Smooth muscle cell (in vitro differentiated cells): ENCODE measurements around the gene KIF4A. TPM values are rescaled to one million over a fixed set of nuclear protein-coding genes. Genes with fewer than 3 reads are reported as not detected.

Source experiments
- DNase-seq: peaks from one replicate; lab custom pipeline; 2025; ENCODE audit not compliant: unreplicated experiment; lab: John Stamatoyannopoulos, UW
- H2AFZ ChIP-seq: fragments of 200-600 bp; sonication (generic); 2 replicates; pipeline ENCODE4 v1.6.0; 2016; ENCODE audit warnings: antibody characterized with exemption, low read depth, mild to moderate bottlenecking
- H3F3A ChIP-seq: fragments of 200-600 bp; sonication (generic); 2 replicates; pipeline ENCODE4 v1.6.0; 2017; ENCODE audit warnings: antibody characterized with exemption, low read depth
- H3K27ac ChIP-seq: fragments of 200-600 bp; sonication (generic); 2 replicates; pipeline ENCODE4 v1.5.1; 2016; ENCODE audit warnings: low read depth, mild to moderate bottlenecking
- H3K27me3 ChIP-seq: fragments of 200-600 bp; sonication (generic); 2 replicates; pipeline ENCODE4 v1.6.1; 2016; ENCODE audit warnings: low read depth, mild to moderate bottlenecking
- H3K36me3 ChIP-seq: fragments of 200-600 bp; sonication (generic); 2 replicates; pipeline ENCODE4 v1.5.1; 2016; ENCODE audit warnings: low read depth
- H3K4me1 ChIP-seq: fragments of 200-600 bp; sonication (generic); 2 replicates; pipeline ENCODE4 v1.5.1; 2016; ENCODE audit warnings: low read depth
- H3K4me2 ChIP-seq: fragments of 200-600 bp; sonication (generic); 2 replicates; pipeline ENCODE4 v1.6.0; 2016; ENCODE audit warnings: mild to moderate bottlenecking
- H3K4me3 ChIP-seq: fragments of 200-600 bp; sonication (generic); 2 replicates; pipeline ENCODE4 v1.5.1; 2016; ENCODE audit warnings: mild to moderate bottlenecking
- H3K79me2 ChIP-seq: fragments of 200-600 bp; sonication (generic); 2 replicates; pipeline ENCODE4 v1.6.0; 2016; ENCODE audit warnings: low read depth, mild to moderate bottlenecking
- H3K9ac ChIP-seq: fragments of 200-600 bp; sonication (generic); 2 replicates; pipeline ENCODE4 v1.6.0; 2016; ENCODE audit warnings: low read depth
- H3K9me3 ChIP-seq: fragments of 200-600 bp; sonication (generic); replicated peaks from 2 replicates; pipeline ENCODE4 v1.5.1; 2016; ENCODE audit warnings: low read depth
- H4K20me1 ChIP-seq: fragments of 200-600 bp; sonication (generic); 2 replicates; pipeline ENCODE4 v1.6.0; 2016; ENCODE audit warnings: low read depth
- WGBS: methylation state at CpG from one replicate; pipeline ENCODE4 v1.1.7; 2016; ENCODE audit warnings: low lambda C conversion rate; 5-methylcytosine and 5-hydroxymethylcytosine counted together
- polyA plus RNA-seq: library from polyadenylated mRNA; unstranded; fragments of >200 nt; fragmentation: Nextera tagmentation; extraction: Ambion mirVana; gene quantifications from 2 replicates; pipeline ENCODE4 v1.2.1, GENCODE V29; 2016
- total RNA-seq: library from RNA; depleted of rRNA; stranded (reverse); fragments of >200 nt; gene quantifications from 2 replicates; pipeline ENCODE4 v1.2.3, GENCODE V29; 2014
- TF ChIP-seq, protein P1 (sequence below): fragments of 200-600 bp; sonication (generic); IDR thresholded peaks from 2 replicates; pipeline ENCODE4 v1.5.1; 2017; ENCODE audit warnings: borderline replicate concordance, mild to moderate bottlenecking, antibody characterized with exemption; ENCODE audit not compliant: insufficient read depth, poor library complexity, severe bottlenecking

The KIF4A gene
- total and polyA plus RNA-seq, 2 experiments from 2014 or later, result 1.8 to 5.9 TPM

DNA sequence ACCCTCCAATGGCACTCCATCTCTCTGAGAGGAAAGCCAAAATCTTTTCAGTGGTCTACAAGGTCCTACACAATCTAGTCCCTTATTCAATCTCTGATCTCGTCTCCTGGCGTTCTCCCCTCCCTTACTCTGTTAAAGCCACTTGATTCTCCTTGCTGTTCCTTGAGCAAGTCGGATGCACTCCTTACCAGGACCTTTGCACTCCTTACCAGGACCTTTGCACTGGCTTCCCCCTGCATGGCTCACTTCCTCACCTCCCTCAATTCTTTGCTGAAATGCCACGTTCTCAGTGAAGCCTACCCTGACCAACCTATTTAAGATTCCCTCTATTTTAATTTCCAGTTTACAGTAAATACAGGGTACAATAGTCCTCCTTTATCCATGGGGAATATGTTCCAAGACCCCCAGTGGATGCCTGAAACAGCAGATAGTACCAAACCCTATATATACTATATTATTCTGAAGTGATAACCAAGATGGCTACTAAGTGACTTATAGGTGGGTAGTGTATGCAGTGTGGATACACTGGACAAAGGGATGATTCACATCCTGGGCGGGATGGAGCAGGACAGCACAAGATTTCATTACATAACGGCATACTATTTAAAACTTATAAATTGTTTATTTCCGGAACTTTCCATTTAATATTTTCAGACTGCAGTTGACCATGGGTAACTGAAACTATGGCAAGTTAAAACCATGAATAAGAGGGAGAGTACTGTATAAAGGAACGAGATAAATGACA lies 148.2 kb downstream of the KIF4A start:
- no peak for DNase-seq
- Histone ChIP-seq H4K20me1 (no peaks in the 10 kb centered on the region), H3K4me3 (no peak overlapping the region), H3K36me3 (no peaks in the 10 kb centered on the region), H3F3A (no peaks in the 10 kb centered on the region), H3K27ac (no peak overlapping the region), H3K79me2 (no peaks in the 10 kb centered on the region), H2AFZ (no peak overlapping the region), H3K9me3 (no peaks in the 10 kb centered on the region), H3K4me1 (no peaks in the 10 kb centered on the region), H3K4me2 (no peak overlapping the region), H3K9ac (no peak overlapping the region), H3K27me3 (peaks cover 9% of the 10 kb centered on the region)
- 75% methylated on average over 8 of the region's 8 CpGs for WGBS
- TF ChIP-seq, protein P1, sequence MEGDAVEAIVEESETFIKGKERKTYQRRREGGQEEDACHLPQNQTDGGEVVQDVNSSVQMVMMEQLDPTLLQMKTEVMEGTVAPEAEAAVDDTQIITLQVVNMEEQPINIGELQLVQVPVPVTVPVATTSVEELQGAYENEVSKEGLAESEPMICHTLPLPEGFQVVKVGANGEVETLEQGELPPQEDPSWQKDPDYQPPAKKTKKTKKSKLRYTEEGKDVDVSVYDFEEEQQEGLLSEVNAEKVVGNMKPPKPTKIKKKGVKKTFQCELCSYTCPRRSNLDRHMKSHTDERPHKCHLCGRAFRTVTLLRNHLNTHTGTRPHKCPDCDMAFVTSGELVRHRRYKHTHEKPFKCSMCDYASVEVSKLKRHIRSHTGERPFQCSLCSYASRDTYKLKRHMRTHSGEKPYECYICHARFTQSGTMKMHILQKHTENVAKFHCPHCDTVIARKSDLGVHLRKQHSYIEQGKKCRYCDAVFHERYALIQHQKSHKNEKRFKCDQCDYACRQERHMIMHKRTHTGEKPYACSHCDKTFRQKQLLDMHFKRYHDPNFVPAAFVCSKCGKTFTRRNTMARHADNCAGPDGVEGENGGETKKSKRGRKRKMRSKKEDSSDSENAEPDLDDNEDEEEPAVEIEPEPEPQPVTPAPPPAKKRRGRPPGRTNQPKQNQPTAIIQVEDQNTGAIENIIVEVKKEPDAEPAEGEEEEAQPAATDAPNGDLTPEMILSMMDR, result no peak

- no peaks in the 10 kb centered on the region for H3K79me2 ChIP-seq
- H3K4me3 ChIP-seq, result no peak overlapping the region
- no peak for DNase-seq
- H3K9ac ChIP-seq, result no peak overlapping the region
- no peak overlapping the region for H3K27ac ChIP-seq
- H4K20me1 ChIP-seq, result no peaks in the 10 kb centered on the region
- peaks cover 17% of the 10 kb centered on the region for H3K27me3 ChIP-seq
- H2AFZ ChIP-seq, result no peak overlapping the region
- no peaks in the 10 kb centered on the region for H3F3A ChIP-seq
- H3K9me3 ChIP-seq, result no peaks in the 10 kb centered on the region
- H3K4me1 ChIP-seq, result no peaks in the 10 kb centered on the region
- H3K36me3 ChIP-seq, result no peaks in the 10 kb centered on the region
- TF ChIP-seq, protein P1, result no peak
- 75% methylated on average over 1 of the region's 1 CpG for WGBS
- H3K4me2 ChIP-seq, result no peak overlapping the region
Measured at GRCh38 chrX:70439016-70439415, 149.1 kb downstream of the KIF4A start.

GRCh38 chrX:70442224-70442623 lies 152.3 kb downstream of the KIF4A start:
- Histone ChIP-seq H3K27ac (no peak overlapping the region), H3K27me3 (peaks cover 34% of the 10 kb centered on the region), H3K4me2 (no peak overlapping the region), H4K20me1 (no peaks in the 10 kb centered on the region), H3K9me3 (no peaks in the 10 kb centered on the region), H3K36me3 (no peaks in the 10 kb centered on the region), H3K4me3 (no peak overlapping the region), H3K79me2 (no peaks in the 10 kb centered on the region), H3K9ac (no peak overlapping the region), H3F3A (no peaks in the 10 kb centered on the region), H3K4me1 (no peaks in the 10 kb centered on the region), H2AFZ (no peak overlapping the region)
- DNase-seq, result no peak
- 68% methylated on average over 6 of the region's 6 CpGs for WGBS
- TF ChIP-seq, protein P1, result no peak
